GM10248 (cell line): ENCODE data around the gene LEPR.

Experiments
- CTCF ChIA-PET: fragments of 300-600 bp; sonication (Branson Sonifier 250); formaldehyde crosslinking; extraction: SDS; loops from one replicate; lab custom pipeline; 2021; ENCODE audit warnings: antibody characterized with exemption; lab: Yijun Ruan, JAX
- POLR2A ChIA-PET: fragments of 350-650 bp; sonication (Branson Sonifier 250); formaldehyde crosslinking; extraction: SDS; loops from one replicate; lab custom pipeline; 2020; ENCODE audit warnings: antibody characterized with exemption; lab: Yijun Ruan, JAX
- DNase-seq: peaks from one replicate; pipeline ENCODE4 v3.0.0; 2012; ENCODE audit errors: extremely low spot score
- TF ChIP-seq, protein P1 (sequence below): IDR thresholded peaks from 2 replicates; pipeline ENCODE4 v1.5.1; 2012; ENCODE audit warnings: mild to moderate bottlenecking, low read depth; ENCODE audit errors: extremely low read depth, missing control alignments, control extremely low read depth

The LEPR gene

DNA sequence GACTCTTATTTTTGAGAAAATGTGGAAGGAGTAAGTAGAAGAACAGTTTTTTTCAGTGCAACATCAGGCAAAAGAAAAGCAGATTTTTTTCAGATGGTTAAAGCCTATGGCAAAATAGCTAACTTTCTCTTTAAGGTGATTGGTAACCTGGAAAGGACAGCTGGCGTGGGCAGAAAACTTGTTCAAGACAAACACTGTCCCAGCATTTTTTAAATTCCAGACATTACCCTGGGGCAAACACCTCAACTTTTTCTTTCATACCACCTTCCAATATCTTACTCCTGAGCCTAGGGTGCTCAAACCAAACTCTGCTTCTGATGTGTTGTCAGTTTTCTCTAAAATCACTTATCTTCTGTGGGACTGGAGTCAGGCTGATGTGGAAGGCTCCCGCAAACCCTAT lies 2.7 kb upstream of the LEPR start:
- TF ChIP-seq, protein P1, sequence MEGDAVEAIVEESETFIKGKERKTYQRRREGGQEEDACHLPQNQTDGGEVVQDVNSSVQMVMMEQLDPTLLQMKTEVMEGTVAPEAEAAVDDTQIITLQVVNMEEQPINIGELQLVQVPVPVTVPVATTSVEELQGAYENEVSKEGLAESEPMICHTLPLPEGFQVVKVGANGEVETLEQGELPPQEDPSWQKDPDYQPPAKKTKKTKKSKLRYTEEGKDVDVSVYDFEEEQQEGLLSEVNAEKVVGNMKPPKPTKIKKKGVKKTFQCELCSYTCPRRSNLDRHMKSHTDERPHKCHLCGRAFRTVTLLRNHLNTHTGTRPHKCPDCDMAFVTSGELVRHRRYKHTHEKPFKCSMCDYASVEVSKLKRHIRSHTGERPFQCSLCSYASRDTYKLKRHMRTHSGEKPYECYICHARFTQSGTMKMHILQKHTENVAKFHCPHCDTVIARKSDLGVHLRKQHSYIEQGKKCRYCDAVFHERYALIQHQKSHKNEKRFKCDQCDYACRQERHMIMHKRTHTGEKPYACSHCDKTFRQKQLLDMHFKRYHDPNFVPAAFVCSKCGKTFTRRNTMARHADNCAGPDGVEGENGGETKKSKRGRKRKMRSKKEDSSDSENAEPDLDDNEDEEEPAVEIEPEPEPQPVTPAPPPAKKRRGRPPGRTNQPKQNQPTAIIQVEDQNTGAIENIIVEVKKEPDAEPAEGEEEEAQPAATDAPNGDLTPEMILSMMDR = no peak

DNA sequence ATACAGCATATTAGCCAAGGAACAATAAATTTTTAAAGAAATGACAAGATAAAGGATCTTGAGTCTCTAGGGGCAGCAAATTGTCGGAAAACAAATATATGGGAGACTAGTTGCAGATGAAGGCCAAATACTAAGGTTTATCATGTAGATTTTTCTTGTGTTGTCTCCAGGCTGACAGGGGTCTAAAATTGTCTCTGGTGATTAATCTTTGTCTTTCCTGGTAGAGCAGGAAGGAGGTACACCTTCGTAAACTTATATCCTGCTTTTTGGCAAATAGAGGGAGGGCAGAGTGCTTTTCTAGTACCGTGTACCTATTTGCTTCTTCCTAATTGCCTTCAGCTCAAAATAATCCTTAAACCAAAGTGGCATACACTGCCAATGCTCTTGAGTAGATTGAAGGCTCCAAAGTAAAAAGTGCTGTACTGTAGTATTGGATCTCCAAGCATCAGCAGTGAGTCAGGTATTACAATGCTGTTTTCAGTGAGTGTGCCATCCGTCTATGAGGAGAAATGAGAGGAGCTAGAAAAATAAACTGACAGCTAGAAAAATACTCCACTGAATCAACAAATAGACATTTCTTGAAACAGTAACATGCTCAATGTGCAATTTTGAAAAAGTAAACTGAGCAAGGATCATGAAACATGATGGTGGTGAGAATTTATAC lies 1.8 kb upstream of the LEPR start:
- ChIA-PET POLR2A (no interaction called here), CTCF (interaction anchor here (0.7 to 3.8 kb wide), 6 partner anchors 11 to 595 kb away, joined by 3 to 14 read pairs (median 4); no protein-coding TSS in a partner anchor)
- no peak for DNase-seq
- TF ChIP-seq, protein P1 = no peak

More for the DNA sequence above, 2.7 kb upstream of the LEPR start:
- ChIA-PET POLR2A (no interaction called here), CTCF (interaction anchor here (1.6 to 3.8 kb wide), 3 partner anchors 12 to 29 kb away, joined by 6 to 14 read pairs (median 10); no protein-coding TSS in a partner anchor)
- no peak for DNase-seq

- POLR2A ChIA-PET = interaction anchor here (0.7 kb wide), 1 partner anchor 10 kb away, joined by 3 read pairs; no protein-coding TSS in a partner anchor
- CTCF ChIA-PET = interaction anchor here (0.8 to 1.5 kb wide), 8 partner anchors 10 to 597 kb away, joined by 3 to 7 read pairs (median 4); no protein-coding TSS in a partner anchor
- TF ChIP-seq, protein P1 = no peak
- DNase-seq = peak; percentile 98
These were observed 533 bp upstream of the LEPR start for GRCh38 chr1:65419681-65420589.

DNA sequence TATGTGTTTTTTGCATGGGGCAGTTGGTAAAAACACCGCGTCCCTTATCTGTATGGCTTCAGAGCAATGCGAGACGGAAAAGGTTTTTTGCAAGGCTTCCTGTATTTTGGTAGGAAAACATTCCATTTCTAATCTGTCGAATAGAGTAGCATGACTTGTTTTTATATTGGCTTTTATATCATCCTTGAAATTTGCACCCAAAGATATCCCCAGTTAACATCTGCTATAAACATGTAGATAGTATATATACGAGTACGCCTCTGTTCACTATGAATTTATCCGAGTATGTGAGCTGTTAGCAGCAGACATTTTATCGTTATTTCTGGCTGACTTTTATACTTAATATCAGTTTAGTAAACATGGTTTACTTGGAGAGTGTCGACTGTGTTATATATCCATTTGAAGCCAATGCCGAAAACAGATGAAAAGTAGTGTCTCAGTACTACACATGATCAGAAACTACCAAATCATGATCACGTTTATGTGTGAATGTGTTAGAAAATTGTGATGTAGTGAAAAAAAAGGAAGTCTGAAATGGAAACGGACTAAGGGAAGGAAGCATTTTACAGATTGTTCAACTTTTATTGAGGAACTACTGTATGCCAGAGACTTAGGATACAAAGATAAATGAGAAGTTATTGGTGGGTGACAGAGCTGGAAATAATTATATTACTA lies 1.0 kb downstream of the LEPR start:
- ChIA-PET POLR2A (no interaction called here), CTCF (interaction anchor here (2.1 kb wide), 1 partner anchor 9 kb away, joined by 6 read pairs; no protein-coding TSS in a partner anchor)
- TF ChIP-seq, protein P1 = no peak
- DNase-seq = no peak

DNA sequence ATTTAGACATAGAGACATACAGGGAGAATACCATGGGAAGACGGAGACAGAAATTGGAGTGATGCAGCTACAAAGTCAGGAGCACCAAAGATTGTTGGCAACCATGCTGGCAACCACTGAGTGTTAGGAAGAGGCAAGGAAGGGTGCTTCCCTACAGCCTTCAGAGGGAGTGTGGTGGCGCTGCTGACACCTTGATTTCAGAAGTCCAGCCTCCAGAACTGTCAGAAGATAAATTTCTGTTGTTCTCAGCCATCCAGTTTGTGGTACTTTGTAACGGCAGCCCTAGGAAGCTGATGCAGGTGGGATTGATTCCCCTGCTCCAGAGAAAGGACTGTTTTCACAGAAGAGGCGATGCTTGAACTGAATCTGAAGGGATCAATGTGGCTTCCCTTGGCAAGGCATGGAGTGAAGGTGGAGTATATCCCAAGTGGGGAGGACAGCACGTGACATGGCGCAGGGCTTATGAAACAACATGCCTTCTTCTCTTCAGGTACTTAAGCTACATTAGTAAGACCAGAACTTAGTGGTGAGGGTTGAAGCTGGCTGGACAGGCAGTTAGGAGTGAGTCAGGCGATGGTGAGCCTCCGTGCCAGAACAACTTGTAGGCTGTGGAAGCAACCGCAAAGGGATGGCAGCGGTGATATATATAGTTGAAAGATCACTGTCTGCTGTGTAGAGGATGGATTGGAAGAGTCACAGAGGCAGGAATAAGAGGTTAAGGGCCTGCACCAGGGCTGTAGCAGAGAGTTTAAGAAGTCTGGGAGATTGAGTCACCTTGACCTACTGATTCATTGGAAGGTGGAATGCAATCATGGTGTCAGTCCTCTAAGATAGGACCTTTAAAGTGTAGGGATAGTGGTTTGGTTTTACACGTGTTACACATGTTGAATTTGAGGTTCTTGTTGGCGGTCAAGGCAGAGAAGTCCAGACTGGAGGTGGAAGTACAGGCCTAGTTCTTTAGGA lies 2.1 kb downstream of the LEPR start:
- TF ChIP-seq, protein P1 = no peak
- ChIA-PET CTCF (interaction anchor here (1.3 to 2.1 kb wide), 2 partner anchors 8 to 15 kb away, joined by 3 to 6 read pairs; no protein-coding TSS in a partner anchor), POLR2A (no interaction called here)
- no peak for DNase-seq
